Measurements from ENCODE around the gene PDPR.

DNA sequence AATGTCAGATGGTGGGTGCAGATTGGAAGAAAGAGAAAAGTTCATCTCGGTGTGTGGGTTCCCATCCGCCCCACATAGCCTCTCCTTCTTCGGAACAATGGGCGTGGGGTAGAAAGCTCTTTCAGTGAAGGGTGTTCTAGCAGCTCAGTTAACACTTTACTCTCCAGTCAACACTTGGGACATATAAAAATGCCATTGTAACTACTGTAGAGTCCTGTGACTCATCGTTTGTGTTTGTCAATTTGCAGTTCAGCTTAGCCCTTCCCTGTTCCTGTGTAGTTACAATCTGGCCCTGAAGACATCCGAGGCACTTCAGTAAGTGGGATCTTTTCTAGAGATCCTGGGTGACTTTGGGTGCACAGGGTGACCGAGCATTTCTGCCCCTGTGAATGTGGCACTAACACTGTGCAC, 47.9 kb downstream of the PDPR start:
- TF ChIP-seq, protein P1, sequence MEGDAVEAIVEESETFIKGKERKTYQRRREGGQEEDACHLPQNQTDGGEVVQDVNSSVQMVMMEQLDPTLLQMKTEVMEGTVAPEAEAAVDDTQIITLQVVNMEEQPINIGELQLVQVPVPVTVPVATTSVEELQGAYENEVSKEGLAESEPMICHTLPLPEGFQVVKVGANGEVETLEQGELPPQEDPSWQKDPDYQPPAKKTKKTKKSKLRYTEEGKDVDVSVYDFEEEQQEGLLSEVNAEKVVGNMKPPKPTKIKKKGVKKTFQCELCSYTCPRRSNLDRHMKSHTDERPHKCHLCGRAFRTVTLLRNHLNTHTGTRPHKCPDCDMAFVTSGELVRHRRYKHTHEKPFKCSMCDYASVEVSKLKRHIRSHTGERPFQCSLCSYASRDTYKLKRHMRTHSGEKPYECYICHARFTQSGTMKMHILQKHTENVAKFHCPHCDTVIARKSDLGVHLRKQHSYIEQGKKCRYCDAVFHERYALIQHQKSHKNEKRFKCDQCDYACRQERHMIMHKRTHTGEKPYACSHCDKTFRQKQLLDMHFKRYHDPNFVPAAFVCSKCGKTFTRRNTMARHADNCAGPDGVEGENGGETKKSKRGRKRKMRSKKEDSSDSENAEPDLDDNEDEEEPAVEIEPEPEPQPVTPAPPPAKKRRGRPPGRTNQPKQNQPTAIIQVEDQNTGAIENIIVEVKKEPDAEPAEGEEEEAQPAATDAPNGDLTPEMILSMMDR (IDR thresholded peaks at IDR 0.05) = no peak
- TF ChIP-seq POLR2A (IDR thresholded peaks at IDR 0.05) = no peak
